HG03469 (cell line): ENCODE data around the gene BCL11A.

Experiments
- ATAC-seq: cut with Tn5 transposase; IDR thresholded peaks from one replicate; pipeline ENCODE4 v1.9.1; 2021; ENCODE audit warnings: mild to moderate bottlenecking, moderate library complexity, moderate number of reproducible peaks; ENCODE audit not compliant: unreplicated experiment

BCL11A gene

DNA sequence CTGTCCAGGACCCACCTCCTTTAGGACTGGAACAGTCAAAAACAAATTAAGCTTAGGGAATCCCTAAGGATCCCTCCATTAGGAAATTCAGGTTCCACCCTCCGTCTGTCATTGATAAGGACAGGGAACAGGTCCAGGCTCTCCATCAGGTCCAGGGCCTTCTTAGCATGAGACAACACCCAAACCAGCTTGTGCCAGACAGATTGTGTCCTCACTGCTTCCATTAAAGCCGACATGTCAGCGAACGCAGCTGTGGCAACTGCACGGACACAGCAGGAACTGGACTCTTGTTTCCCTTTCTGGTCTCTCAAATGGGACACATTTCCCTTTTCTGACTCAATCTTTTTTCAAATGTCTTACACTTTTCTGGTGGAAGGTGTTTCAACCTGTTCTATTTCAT is 81.4 kb downstream of the BCL11A start:
- no peak for ATAC-seq

DNA sequence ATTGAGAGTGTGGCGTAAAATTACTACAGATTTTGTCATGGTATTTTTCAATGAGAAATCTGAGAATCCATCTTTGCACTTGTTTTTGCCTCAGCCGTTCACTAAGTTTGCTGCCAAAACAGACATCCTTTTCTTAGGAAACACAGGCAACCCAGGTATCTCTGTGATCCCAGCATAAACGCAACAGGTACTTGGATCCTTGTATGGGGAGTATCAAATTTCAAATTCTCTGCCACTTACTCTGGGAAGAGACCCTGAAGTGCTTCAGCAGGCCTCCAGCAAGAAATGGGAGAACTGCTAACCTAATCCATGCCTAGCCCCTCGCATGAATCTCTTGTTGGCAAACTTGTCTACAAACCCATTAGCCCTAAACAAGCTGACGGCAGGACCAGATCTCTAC is 83.1 kb downstream of the BCL11A start:
- no peak for ATAC-seq

DNA sequence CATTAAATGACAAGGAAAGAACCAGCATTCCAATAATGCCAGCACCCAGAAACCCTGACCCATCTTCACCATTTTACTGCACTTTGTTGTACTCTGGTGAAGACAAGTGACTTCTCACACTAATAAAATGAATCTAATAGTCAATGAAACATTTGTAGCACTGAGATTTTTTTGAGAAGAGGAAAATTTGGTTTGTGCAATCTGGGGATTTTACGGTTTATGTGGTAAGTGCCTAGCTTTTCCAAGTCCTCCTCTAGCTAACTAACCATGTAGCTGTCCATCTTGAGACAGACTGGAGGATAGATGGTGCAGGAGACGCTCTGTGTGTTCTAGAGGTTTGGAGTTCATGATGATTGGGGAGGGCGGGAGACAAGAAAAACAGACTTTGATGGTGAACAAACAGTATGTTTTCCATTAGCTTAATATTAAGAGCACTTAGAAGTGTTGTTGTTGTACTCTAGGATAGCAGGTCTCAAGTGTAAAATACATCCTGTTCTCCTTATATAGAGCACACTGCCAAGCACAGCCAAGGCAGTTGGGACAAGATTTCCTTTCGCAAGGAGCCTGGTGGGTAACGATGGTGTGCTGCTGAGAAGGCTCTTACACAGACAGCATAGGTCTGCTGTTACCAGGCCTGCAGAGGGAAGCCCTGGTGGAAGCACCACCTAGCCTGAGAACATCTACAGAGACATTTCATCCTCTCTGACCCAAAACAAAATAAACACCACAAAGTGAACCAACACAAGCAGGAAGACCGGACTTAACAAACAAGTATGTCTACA is 83.7 kb downstream of the BCL11A start:
- ATAC-seq: no peak

DNA sequence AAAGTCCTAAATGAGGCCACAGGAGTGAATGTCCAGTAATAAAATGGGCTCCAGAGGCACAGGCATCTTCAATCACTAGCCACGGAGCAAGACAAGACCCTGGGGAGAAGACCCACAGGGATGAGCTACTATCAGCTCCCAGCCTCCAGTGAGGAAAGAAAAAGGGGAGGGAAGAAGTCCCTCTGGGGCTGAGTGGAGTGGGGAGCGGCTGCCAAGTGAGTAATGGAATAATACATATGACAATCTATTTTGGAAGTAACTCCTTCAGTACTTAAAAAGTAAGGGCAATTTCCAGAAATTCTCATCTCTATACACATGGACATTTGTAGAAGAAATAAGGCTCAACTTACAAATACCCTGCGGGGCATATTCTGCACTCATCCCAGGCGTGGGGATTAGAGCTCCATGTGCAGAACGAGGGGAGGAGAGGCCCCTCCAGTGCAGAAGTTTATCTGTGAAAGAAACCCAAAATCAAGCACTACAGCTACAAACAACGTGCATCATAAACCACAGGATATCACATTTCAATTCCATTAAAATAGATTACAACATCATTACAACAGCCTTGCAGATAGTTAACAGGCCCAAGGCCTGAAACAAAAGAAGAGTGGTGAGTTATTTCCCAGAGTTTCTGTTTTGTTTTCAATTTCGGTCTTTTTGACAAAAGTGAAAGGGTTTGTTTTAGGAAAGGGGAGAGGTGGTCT is 84.9 kb downstream of the BCL11A start:
- no peak for ATAC-seq

DNA sequence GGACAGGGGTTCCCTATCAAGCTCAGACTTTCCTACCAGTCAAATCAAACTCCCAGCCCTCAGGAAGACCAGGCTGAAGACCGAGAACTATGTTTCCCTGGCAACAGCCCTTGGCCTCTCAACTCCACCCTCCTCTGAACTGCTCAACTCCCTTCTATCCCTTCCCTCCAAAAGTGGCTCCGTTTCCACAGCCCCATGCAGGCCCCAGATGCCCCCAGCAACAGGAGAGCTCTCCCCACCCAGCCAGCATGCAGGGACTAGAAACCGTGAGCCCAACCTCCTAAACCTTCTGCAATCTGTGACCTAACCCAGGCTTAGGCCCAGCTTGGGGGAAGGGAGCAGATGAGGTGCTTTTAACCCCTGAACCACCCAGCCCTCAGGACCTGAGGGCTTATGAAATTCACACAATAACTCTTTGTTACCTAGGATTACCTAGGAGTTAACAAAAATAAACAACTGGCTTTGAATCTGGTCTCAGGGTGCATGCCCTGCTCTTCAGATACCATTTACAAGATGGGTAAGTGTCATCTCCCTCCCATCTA is 87.2 kb downstream of the BCL11A start:
- ATAC-seq: no peak

DNA sequence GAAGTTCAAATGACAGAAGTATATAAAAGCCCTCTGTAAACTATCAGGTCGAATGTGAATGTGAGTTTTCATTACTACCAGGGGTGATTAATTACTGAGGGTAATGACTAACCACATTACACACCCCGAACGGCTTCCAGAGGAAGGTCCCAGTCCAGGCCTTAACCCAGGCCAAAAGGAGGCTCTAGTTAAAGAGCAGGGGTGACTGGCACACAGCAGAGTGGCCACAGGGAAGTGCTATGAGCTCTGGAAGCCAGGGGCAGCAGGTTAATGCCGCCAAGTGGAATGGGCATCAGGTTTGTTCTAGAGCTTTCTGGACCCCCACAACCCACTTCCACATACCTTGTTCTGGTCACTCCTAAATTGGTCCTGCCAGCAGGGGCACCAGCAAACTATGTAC is 87.7 kb downstream of the BCL11A start:
- ATAC-seq: no peak

DNA sequence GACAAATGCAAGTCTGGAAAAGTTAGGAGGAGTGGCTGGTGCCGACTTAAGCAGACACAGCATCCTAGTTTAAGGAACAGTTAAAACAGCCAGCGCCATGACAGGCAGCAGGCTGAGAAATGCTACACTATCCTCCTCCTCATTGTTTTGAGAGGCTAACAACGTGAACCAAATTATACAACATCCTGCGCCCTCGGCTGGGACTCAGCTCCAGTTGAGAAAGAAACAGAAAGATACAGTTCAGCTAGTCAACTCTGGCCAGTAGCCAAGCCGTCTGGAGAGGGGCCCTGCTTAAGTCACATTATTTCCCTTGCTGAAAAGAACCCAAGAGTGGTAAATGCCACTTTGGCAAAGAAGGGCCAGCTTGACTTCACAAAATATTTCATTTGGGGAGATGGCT is 90.2 kb downstream of the BCL11A start:
- no peak for ATAC-seq

DNA sequence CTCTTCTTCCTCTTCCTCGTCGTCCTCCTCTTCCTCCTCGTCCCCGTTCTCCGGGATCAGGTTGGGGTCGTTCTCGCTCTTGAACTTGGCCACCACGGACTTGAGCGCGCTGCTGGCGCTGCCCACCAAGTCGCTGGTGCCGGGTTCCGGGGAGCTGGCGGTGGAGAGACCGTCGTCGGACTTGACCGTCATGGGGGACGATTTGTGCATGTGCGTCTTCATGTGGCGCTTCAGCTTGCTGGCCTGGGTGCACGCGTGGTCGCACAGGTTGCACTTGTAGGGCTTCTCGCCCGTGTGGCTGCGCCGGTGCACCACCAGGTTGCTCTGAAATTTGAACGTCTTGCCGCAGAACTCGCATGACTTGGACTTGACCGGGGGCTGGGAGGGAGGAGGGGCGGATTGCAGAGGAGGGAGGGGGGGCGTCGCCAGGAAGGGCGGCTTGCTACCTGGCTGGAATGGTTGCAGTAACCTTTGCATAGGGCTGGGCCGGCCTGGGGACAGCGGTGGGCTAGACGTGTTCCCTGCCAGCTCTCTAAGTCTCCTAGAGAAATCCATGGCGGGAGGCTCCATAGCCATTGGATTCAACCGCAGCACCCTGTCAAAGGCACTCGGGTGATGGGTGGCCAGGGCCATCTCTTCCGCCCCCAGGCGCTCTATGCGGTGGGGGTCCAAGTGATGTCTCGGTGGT is 91.9 kb downstream of the BCL11A start:
- ATAC-seq: no peak

DNA sequence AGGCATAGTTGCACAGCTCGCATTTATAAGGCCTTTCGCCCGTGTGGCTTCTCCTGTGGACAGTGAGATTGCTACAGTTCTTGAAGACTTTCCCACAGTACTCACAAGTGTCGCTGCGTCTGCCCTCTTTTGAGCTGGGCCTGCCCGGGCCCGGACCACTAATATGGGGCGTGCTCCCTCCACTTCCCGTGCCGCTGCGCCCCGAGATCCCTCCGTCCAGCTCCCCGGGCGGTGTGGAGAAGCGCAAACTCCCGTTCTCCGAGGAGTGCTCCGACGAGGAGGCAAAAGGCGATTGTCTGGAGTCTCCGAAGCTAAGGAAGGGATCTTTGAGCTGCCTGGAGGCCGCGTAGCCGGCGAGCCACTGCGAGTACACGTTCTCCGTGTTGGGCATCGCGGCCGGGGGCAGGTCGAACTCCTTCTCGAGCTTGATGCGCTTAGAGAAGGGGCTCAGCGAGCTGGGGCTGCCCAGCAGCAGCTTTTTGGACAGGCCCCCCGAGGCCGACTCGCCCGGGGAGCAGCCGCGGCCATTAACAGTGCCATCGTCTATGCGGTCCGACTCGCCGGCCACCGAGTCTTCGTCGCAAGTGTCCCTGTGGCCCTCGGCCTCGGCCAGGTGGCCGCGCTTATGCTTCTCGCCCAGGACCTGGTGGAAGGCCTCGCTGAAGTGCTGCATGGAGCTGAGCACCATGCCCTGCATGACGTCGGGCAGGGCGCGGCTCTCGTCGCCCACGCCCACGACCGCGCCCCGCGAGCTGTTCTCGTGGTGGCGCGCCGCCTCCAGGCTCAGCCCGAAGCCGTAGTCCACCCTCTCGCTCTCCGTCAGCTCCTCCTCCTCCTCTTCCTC is 92.7 kb downstream of the BCL11A start:
- ATAC-seq: no peak

DNA sequence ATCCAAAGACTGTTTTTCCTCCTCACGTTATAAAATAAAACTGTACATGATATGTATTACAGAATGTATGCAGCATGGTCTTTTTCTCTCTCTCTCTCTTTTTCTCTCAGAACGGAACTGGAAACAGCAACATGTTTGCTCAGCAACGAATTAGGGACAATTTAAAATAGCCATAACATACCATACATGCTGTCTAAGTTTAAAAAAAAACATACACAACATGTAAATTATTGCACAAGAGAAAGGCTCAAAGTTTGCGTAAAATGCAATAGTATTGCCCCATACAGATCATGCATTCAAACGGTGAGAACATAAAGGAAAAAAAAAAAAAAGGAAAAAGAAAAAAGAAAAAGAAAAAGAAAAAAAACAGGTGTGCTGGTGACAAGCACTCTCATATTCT is 93.6 kb downstream of the BCL11A start:
- ATAC-seq: no peak

DNA sequence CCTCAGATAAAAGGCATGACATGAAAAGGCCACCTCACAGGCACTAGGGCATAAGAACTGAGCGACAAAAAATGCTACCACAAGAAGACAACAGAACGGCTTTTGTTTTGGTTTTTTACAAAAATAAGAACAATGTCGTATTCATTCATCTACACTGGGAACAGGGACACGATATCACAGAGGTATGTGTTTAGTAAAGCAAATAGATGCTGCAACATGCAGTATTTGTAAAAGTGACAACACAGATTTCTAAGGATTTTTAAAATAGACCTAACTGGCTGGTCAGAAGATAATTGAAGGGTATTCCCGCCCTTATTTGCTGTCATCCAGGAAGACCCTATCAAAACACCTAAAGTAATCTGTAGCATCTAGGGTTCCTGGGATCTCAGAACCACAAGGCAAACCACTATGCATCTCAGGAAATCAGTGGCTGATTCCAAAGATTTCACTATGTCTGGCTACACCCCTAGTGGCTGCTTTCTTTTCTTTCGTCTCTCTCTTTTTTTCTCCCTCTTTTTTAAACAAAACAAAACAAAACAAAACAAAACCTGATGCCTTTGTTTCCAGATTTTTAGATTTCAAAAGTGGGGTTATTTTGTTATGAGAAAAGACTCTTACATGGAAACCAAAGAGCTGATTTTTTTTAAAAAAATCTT is 97.2 kb downstream of the BCL11A start:
- ATAC-seq: no peak

DNA sequence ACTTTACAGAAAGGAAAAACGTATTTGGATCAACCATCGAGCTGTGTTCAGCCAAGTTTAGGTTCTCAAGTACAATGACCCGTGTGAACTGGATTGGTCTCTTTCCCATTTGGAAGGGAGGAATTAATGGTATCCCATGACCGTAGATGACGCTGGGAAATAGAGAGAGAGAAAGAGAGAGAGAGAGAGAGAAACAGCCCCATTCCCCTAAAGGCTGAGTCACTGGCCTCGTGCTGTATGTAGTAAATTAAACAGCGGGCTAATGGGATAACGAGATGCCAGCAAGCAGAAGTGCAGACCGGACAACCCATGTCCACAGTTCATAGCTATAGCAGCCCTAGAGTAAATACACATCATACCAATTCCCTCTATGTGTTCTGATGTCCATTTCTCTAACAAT is 99.6 kb downstream of the BCL11A start:
- ATAC-seq: no peak

DNA sequence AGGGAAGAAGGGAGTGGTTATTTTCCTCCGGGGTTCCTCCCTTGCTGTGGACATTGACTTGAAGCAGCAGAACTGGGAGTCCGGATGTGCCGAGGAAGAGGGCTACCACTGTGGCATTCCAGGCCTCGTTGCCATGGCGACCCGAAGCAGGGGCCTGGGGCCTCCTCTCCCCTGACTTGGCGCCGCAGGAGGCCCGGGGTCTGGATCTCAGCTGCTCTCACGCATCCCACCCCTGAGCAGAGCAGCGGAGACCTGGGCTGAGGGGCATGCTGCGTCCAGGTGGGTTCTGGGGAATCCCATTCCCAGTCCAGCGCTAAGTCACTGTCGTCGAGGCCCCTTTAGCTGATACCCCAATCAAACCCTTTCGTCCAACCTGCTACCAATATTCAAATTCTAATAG is 100.2 kb downstream of the BCL11A start:
- ATAC-seq: no peak

DNA sequence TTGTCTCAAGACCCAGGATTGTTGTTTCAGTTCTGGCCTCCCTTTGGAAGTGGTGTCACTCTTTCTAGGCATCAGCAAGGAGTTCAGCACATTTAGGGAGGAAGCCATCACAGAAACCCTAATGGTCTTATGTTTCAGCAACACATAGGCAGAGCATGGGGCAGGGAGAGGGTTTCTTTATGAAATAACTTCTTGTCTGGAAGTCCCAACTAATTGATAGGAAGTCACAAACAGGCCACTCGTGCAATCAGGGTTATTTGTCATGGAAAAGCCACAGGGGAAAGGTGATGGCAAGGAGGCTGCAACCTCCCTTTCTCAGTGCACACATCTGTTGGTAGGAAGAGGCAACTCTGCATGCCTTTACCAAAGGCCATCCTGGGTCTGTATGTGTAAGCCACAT is 103.0 kb downstream of the BCL11A start:
- no peak for ATAC-seq

DNA sequence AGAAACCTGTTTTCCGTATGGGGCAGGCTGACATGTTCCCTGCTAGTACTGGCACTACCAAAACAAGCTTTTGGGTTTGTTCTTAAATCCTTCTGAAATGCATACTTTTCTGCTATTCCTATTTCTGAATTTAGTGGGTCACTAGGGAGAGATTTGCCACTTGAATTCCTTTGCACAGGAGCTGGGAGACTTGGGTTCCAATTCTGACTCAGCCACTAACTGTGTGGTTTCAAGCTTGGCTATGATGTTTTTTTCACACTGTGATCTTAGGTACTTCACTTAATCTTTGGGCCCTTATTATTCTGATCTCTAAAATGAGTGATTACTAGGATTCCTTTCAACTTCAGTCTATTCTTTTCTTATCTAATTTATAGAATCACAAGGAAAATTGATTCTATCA is 105.5 kb downstream of the BCL11A start:
- no peak for ATAC-seq

DNA sequence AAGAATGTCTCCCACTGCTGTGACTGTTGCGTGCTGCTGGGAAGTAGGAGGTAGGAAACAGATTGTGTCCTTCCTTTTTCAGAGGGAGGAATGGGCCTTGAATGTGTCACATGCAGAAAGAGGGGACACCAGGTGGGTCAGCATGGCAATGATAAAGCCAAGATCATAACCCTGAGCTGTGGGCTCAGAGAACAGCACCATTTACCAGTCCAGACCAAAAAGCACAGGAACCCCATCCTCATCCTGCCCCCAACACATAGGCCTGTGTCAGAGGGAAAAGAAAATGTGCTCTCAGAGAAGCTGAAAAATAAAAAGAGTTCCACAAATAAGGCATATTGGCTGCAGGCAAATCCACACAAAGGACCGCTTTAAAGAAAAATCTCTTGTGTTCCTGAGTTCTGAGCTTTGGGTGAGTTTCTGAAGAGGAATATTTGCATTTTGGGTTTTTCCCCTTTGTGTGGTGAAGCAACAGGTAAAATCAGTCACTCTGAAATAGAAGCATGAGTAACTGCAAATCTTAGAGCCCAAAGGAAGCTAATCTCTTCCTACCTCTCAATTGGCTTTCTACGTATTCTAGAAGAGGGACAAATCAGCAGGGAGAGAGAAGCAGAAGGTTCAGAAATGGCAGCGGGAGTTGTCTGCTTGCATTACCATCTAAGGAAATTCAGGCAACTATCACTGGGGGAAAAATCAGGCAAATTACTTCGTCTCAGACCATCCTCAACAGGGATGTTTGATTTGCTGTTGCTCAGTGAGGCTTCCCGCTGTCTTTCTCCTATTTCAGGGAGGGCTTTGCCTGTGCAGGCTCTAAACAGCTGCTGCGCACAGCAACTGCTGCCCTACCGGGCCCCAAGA is 106.8 kb downstream of the BCL11A start:
- ATAC-seq: peak; percentile 64

DNA sequence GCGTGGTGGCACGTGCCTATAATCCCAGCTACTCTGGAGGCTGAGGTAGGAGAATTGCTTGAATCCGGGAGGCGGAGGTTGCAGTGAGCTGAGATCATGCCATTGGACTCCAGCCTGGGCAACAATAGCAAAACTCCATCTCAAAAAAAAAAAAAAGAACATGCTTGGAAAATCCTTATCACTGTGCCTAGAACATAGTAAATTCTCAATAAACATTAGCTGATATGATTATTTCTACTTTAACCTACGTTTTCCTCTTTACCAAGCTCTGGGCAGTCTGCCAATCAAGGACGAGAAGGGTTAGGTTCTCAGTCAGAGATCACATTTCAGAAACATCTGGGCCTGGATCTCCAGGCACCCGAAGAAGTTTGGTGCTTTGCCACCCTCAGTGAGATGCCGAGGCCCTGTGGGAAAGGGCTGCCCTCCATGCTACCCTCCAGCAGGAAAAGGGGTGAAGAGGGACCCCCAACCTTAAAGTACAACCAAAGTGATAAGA is 107.7 kb downstream of the BCL11A start:
- ATAC-seq: no peak

DNA sequence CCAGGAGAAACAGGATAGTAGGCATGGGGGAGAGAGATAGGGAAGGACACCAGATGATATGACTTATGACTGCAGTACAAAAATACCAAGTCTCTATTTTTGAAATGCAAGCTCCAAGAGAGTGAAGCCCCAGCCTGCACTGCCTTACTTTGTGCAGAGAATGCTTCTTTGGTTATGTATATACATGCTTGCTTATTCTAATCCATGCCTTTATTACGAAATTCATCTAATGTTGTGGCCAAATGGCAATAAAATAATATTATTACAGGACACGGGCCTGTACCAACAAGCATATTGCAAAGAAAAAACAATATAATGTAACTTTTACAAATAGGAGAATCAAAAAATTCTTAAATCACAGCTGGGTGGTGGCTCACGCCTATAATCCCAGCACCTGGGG is 110.8 kb downstream of the BCL11A start:
- no peak for ATAC-seq

DNA sequence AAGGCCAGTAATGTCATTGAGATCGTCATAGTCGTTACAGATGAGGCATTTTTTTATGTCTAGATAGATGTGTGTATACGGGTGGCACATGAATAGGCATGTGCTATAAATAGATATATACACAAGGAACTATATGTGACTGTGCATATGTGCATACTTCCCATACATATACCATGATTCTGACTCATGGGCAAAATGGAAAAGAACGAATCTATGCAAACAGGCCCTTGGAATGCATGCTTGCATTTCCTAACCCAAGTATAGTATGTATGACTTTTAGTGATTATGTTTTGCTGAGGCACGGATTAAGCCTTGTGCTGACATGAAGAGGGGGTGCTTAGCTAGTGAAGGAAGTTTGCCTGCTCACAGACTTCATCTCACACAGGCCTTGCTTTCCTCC is 111.7 kb downstream of the BCL11A start:
- no peak for ATAC-seq
